Endothelial cell of umbilical vein (primary cell): Measurements from ENCODE around the gene DAAM1. TPM values are rescaled to one million over a fixed set of nuclear protein-coding genes. Genes with fewer than 3 reads are reported as not detected.

ENCODE experiments used
- BruUV-seq: library from RNA; stranded (reverse); fragments of 400-500 nt; replicated peaks from 2 replicates; lab custom pipeline; 2021; lab: Mats Ljungman, UMichigan
- CTCF ChIA-PET: fragments of 300-600, 350-600 bp; sonication (Branson Sonifier 250); formaldehyde crosslinking; loops from one replicate; lab custom pipeline; 2021; ENCODE audit warnings: antibody characterized with exemption, inconsistent platforms; lab: Charles Lee
- POLR2A ChIA-PET: fragments of 300-600, 350-600 bp; sonication (Branson Sonifier 250); formaldehyde crosslinking; loops from one replicate; lab custom pipeline; 2021; ENCODE audit warnings: antibody characterized with exemption, inconsistent platforms; lab: Charles Lee
- DNase-seq: peaks from one replicate; pipeline ENCODE4 v3.0.0-alpha.2; 2011; ENCODE audit warnings: low read depth, low spot score
- FAIRE-seq: peaks from 2 replicates; lab custom pipeline; 2011; peaks lifted over from hg19 to GRCh38; lab: Jason Lieb, UNC
- H2AFZ ChIP-seq: 2 replicates; pipeline ENCODE4 v1.6.0; 2012; ENCODE audit warnings: low read depth, low read length, control low read depth, inconsistent platforms
- H3K27ac ChIP-seq: 2 replicates; pipeline ENCODE4 v1.5.1; 2011; ENCODE audit warnings: low read depth, mild to moderate bottlenecking, control low read depth, low read length, moderate library complexity; ENCODE audit not compliant: insufficient read depth
- H3K27me3 ChIP-seq, 2 experiments: 2 replicates each; pipeline versions ENCODE4 v1.6.0 to v1.6.1; 2011; ENCODE audit warnings: low read length in 2 of 2, mixed read lengths in 1 of 2; ENCODE audit not compliant: control insufficient read depth in 2 of 2, insufficient read depth in 2 of 2
- H3K36me3 ChIP-seq, 2 experiments: 2 replicates in 1 of 2; 3 replicates in 1 of 2; pipeline ENCODE4 v1.5.1; 2011; ENCODE audit warnings: low read length in 2 of 2, mild to moderate bottlenecking in 1 of 2, moderate library complexity in 1 of 2; ENCODE audit not compliant: control insufficient read depth in 2 of 2, insufficient read depth in 2 of 2; ENCODE audit errors: extremely low read depth in 1 of 2
- H3K4me1 ChIP-seq: 3 replicates; pipeline ENCODE4 v1.5.1; 2011; ENCODE audit warnings: mild to moderate bottlenecking, low read length; ENCODE audit not compliant: control insufficient read depth, insufficient read depth; ENCODE audit errors: extremely low read depth
- H3K4me2 ChIP-seq: 2 replicates; pipeline ENCODE4 v1.6.1; 2011; ENCODE audit warnings: low read length, control low read depth, mixed read lengths; ENCODE audit not compliant: insufficient read depth
- H3K4me3 ChIP-seq, 3 experiments: fragments of 200-600 bp in 1 of 3; sonication (generic), shearing (Covaris generic) in 1 of 3; replicated peaks in 1 of 3; 2 replicates each; pipeline ENCODE4 v1.5.1; 2011 to 2016; ENCODE audit warnings: control low read depth in 3 of 3, low read length in 3 of 3, mild to moderate bottlenecking in 2 of 3, inconsistent platforms in 1 of 3, low read depth in 1 of 3, moderate library complexity in 1 of 3; ENCODE audit not compliant: insufficient read depth in 1 of 3
- H3K79me2 ChIP-seq: 2 replicates; pipeline ENCODE4 v1.6.0; 2012; ENCODE audit warnings: low read length, inconsistent platforms; ENCODE audit not compliant: control insufficient read depth, insufficient read depth
- H3K9ac ChIP-seq: replicated peaks from 2 replicates; pipeline ENCODE3; 2011; ENCODE audit warnings: low read length, control low read depth; ENCODE audit not compliant: insufficient read depth; ENCODE audit errors: extremely low read depth
- H3K9me1 ChIP-seq: replicated peaks from 3 replicates; pipeline ENCODE4 v1.6.0; 2011; ENCODE audit warnings: mild to moderate bottlenecking, low read length; ENCODE audit not compliant: control insufficient read depth, insufficient read depth; ENCODE audit errors: extremely low read depth
- H3K9me3 ChIP-seq: replicated peaks from 2 replicates; pipeline ENCODE4 v1.5.1; 2012; ENCODE audit warnings: low read length, inconsistent platforms; ENCODE audit not compliant: control insufficient read depth, insufficient read depth
- H4K20me1 ChIP-seq: replicated peaks from 2 replicates; pipeline ENCODE3; 2011; ENCODE audit warnings: mild to moderate bottlenecking, low read length; ENCODE audit not compliant: control insufficient read depth, insufficient read depth; ENCODE audit errors: extremely low read depth
- FOS ChIP-seq: IDR thresholded peaks from 2 replicates; pipeline ENCODE4 v1.6.1; 2011; ENCODE audit warnings: mild to moderate bottlenecking, low read length, moderate library complexity, borderline replicate concordance; ENCODE audit not compliant: insufficient read depth
- MYC ChIP-seq: IDR thresholded peaks from one replicate; pipeline ENCODE4 v1.6.1; 2011; ENCODE audit warnings: mild to moderate bottlenecking, low read depth, low read length
- POLR2A ChIP-seq: IDR thresholded peaks from 2 replicates; pipeline ENCODE4 v1.6.1; 2012; ENCODE audit warnings: low read depth, mild to moderate bottlenecking, control low read depth, low read length
- dilution Hi-C: fragments of 300-500 bp; cut with MboI; formaldehyde crosslinking; loops from one replicate; pipeline ENCODE4 v1.15.0; 2019; ENCODE audit warnings: low sequenced_read_pairs; ENCODE audit not compliant: extremely low pct_ligation_motif_present
- intact Hi-C: fragments of 100-400 bp; cut with micrococcal nuclease; formaldehyde crosslinking; loops from one replicate; pipeline ENCODE4 v1.10.0; 2022
- polyA plus RNA-seq, 4 experiments: library from polyadenylated mRNA; depleted of rRNA in 3 of 4; stranded (reverse) in 3 of 4; unstranded in 1 of 4; fragments of >200 nt; gene quantifications; 2 replicates each; pipeline versions ENCODE4 v1.2.1 to v1.2.3, GENCODE V29; 2011 to 2012; ENCODE audit warnings: missing spikeins in 1 of 4
- total RNA-seq: library from RNA; stranded (reverse); gene quantifications from 2 replicates; pipeline ENCODE4 v1.2.3, GENCODE V29; 2021

Gene DAAM1
- total and polyA plus RNA-seq, 2 donors (not counting 3 experiments of a cell fraction or from before 2014, with no cell fraction given) = 10.2 to 25.3 TPM

DNA sequence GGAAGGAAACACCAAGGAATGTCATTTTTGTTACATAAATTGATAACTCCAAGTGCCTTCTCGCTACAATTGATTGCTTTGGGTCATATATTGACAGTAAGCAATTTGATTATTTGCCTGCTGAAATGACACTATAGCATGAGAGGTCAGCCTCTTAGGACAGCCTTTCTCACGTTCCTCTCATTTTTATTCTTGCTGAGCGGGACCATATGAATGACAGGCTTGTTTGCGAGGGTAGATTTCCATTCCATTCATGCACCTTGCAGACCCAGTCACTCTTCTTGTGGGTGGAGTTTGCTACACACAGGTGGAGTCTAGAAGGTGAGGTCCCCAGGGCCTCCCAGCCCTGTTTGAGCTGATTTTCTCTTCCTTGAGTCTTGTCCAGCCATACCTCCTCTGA, 27.3 kb downstream of the DAAM1 start:
- Histone ChIP-seq H3K27me3 (no peaks in the 10 kb centered on the region), H3K4me3 (no peak overlapping the region), H3K4me1 (peaks cover 39% of the 10 kb centered on the region), H3K9me1 (no peaks in the 10 kb centered on the region), H4K20me1 (no peaks in the 10 kb centered on the region), H3K9me3 (no peaks in the 10 kb centered on the region), H3K36me3 (no peaks in the 10 kb centered on the region), H2AFZ (no peak overlapping the region), H3K79me2 (peaks cover 42% of the 10 kb centered on the region), H3K4me2 (no peak overlapping the region), H3K9ac (no peak overlapping the region), H3K27ac (no peak overlapping the region)
- ChIA-PET CTCF (interaction anchor here (0.9 kb wide), 1 partner anchor 228 kb away, joined by 3 read pairs; no protein-coding TSS in a partner anchor), POLR2A (no interaction called here)
- no peak for FAIRE-seq
- no TSS peak for BruUV-seq
- TF ChIP-seq POLR2A (no peak), MYC (no peak)
- dilution Hi-C loops (no loop called here), intact Hi-C loops (no loop called here)
- no peak for DNase-seq

GRCh38 chr14:59217011-59217410, 28.5 kb downstream of the DAAM1 start:
- BruUV-seq = no TSS peak
- intact Hi-C loops = no loop called here
- POLR2A ChIA-PET = no interaction called here

More at GRCh38 chr14:59217011-59217410, 28.5 kb downstream of the DAAM1 start:
- peaks cover 38% of the 10 kb centered on the region for H3K4me1 ChIP-seq
- no peaks in the 10 kb centered on the region for H3K36me3 ChIP-seq
- no peak overlapping the region for H3K4me3 ChIP-seq
- no peaks in the 10 kb centered on the region for H4K20me1 ChIP-seq
- CTCF ChIA-PET = no interaction called here
- peaks cover 43% of the 10 kb centered on the region for H3K79me2 ChIP-seq
- H3K9ac ChIP-seq = peak overlapping the region; percentile 20
- DNase-seq = no peak
- no peak overlapping the region for H2AFZ ChIP-seq
- dilution Hi-C loops = no loop called here
- no peaks in the 10 kb centered on the region for H3K9me1 ChIP-seq
- FAIRE-seq = no peak
- H3K9me3 ChIP-seq = no peaks in the 10 kb centered on the region
- H3K27me3 ChIP-seq = no peaks in the 10 kb centered on the region
- H3K4me2 ChIP-seq = peak overlapping the region; percentile 49
- H3K27ac ChIP-seq = peak overlapping the region; percentile 35
- TF ChIP-seq FOS = no peak
